T-helper 1 cell (primary cell): ENCODE measurements around the gene ZNF280B.
"Not testable (repeated sequence)": the region's sequence is repeated elsewhere in the genome, so short reads cannot be mapped to it uniquely, and the experiment has no call there.

Source experiments
- DNase-seq, 5 donors: peaks; one replicate each; pipeline ENCODE4 v3.0.0-alpha.2; 2012 to 2020

ZNF280B gene

GRCh38 chr22:22506736-22507135, 1.8 kb downstream of the ZNF280B start:
- no peak for DNase-seq

GRCh38 chr22:22498267-22498666, 10.3 kb downstream of the ZNF280B start:
- DNase-seq: no peak

- DNase-seq: not testable (repeated sequence)
Measured at GRCh38 chr22:22491589-22491988, 17.0 kb downstream of the ZNF280B start.

- DNase-seq: no peak
Measured at GRCh38 chr22:22488736-22489135, 19.8 kb downstream of the ZNF280B start.

- DNase-seq: no peak
Measured at GRCh38 chr22:22487869-22488597, 20.5 kb downstream of the ZNF280B start.

GRCh38 chr22:22487059-22487458, 21.5 kb downstream of the ZNF280B start:
- DNase-seq: no peak

- no peak for DNase-seq
Measured at GRCh38 chr22:22486132-22486899, 22.2 kb downstream of the ZNF280B start.

GRCh38 chr22:22485524-22485923, 23.0 kb downstream of the ZNF280B start:
- no peak for DNase-seq

GRCh38 chr22:22484023-22484422, 24.5 kb downstream of the ZNF280B start:
- DNase-seq: no peak

GRCh38 chr22:22480940-22481339, 27.6 kb downstream of the ZNF280B start:
- no peak for DNase-seq

GRCh38 chr22:22479999-22480532, 28.5 kb downstream of the ZNF280B start:
- no peak for DNase-seq

- DNase-seq: no peak
Measured at GRCh38 chr22:22479116-22479515, 29.4 kb downstream of the ZNF280B start.

GRCh38 chr22:22478470-22478869, 30.1 kb downstream of the ZNF280B start:
- DNase-seq: no peak

- DNase-seq: no peak
Measured at GRCh38 chr22:22474733-22475132, 33.8 kb downstream of the ZNF280B start.

- not testable (repeated sequence) for DNase-seq
Measured at GRCh38 chr22:22471104-22471503, 37.4 kb downstream of the ZNF280B start.

- no peak for DNase-seq
Measured at GRCh38 chr22:22469527-22469926, 39.0 kb downstream of the ZNF280B start.

- DNase-seq: not testable (repeated sequence)
Measured at GRCh38 chr22:22468794-22469469, 39.6 kb downstream of the ZNF280B start.

- no peak for DNase-seq
Measured at GRCh38 chr22:22467112-22467511, 41.4 kb downstream of the ZNF280B start.

- DNase-seq: no peak
Measured at GRCh38 chr22:22465782-22466181, 42.8 kb downstream of the ZNF280B start.

GRCh38 chr22:22465094-22465602, 43.4 kb downstream of the ZNF280B start:
- DNase-seq: no peak

- DNase-seq: no peak
Measured at GRCh38 chr22:22464541-22465054, 43.9 kb downstream of the ZNF280B start.

- DNase-seq: peak in 4 of 5 donors; percentile 11 to 50 (median 42)
Measured at GRCh38 chr22:22463855-22464540, 44.5 kb downstream of the ZNF280B start.
